ENCODE measurements around the gene ANKLE1.

- TF ChIP-seq CTCF (IDR thresholded peaks at IDR 0.05) (no peak), RFX5 (IDR thresholded peaks at IDR 0.05; ENCODE audit: low read length) (no peak), EP300 (IDR thresholded peaks at IDR 0.05; ENCODE audit: borderline replicate concordance in 1 of 2, low read depth in 1 of 2, low read length in 1 of 2) (no peak), REST (IDR thresholded peaks at IDR 0.05; ENCODE audit: low read depth, low read length) (no peak), FOXM1 (IDR thresholded peaks at IDR 0.05; ENCODE audit: low read depth) (no peak), SIN3A (IDR thresholded peaks at IDR 0.05; ENCODE audit: borderline replicate concordance, low read depth, low read length) (no peak), JUND (IDR thresholded peaks at IDR 0.05) (no peak)
- TF ChIP-seq, protein P1, sequence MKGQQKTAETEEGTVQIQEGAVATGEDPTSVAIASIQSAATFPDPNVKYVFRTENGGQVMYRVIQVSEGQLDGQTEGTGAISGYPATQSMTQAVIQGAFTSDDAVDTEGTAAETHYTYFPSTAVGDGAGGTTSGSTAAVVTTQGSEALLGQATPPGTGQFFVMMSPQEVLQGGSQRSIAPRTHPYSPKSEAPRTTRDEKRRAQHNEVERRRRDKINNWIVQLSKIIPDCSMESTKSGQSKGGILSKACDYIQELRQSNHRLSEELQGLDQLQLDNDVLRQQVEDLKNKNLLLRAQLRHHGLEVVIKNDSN (IDR thresholded peaks at IDR 0.05; ENCODE audit: borderline replicate concordance, low read depth), result no peak
- TF ChIP-seq, protein P2, sequence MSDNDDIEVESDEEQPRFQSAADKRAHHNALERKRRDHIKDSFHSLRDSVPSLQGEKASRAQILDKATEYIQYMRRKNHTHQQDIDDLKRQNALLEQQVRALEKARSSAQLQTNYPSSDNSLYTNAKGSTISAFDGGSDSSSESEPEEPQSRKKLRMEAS (IDR thresholded peaks at IDR 0.05; ENCODE audit: low read depth), result no peak
These were observed 47.0 kb downstream of the ANKLE1 start for GRCh38 chr19:17328517-17329365.

All from SK-N-SH (cell line).